ENCODE data around the gene METTL16.

The METTL16 gene

GRCh38 chr17:2396192-2396567 lies 115.5 kb downstream of the METTL16 start:
- no peak for DNase-seq (ENCODE audit: low spot score)
- no peak for TF ChIP-seq CTCF (IDR thresholded peaks at IDR 0.05)
- Histone ChIP-seq H3K27ac (peak overlapping the region; percentile 98 to 100), H3K4me3 (peak overlapping the region; percentile 68)

GRCh38 chr17:2395258-2396181 lies 116.2 kb downstream of the METTL16 start:
- Histone ChIP-seq H3K27ac (peak overlapping the region; percentile 98 to 100), H3K4me3 (peak overlapping the region; percentile 68)
- TF ChIP-seq CTCF (IDR thresholded peaks at IDR 0.05) = no peak
- DNase-seq (ENCODE audit: low spot score) = no peak

- no peak for TF ChIP-seq CTCF (IDR thresholded peaks at IDR 0.05)
- no peak for DNase-seq (ENCODE audit: low spot score)
- H3K27ac ChIP-seq = peak overlapping the region; percentile 98 to 100
- no peak overlapping the region for H3K4me3 ChIP-seq
These were observed 116.9 kb downstream of the METTL16 start for GRCh38 chr17:2394775-2395201.

DNA sequence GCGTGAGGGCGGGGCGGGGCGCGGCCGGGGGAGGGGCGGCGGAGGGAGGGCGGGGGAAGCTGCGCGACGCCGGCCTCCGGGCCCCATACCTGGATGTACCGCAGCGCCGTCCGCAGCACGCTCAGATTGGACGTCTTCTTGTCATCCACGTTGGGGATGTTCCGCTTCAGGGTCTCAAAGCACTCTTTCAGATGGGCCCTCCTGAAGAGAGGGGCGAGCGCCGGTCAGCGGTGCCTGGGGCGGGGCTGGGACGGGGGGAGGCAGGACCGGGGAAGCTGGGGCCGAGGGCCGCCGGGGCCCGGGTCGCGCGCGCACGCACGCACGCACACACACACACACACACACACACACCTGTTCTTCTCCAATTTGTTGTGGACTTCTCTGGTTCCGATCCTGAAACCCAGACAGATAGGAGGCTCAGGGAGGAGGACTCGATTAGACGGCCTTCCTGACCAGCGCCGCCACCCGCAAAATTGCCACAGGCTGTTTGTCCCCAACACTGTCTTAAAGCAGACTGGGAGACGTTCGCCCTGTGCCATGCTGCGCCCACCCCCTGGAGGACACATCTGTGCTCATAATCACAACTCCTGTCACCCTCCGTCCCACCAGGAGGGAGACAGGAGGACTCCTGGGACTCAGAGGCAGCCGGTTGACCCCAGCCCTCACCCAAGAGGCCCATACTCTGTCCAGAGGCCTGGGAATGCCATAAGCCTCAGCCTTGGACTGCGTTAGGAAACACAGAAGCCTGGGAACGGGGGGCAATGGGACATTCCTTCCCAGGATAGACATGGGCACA lies 117.5 kb downstream of the METTL16 start:
- DNase-seq (ENCODE audit: low spot score) = no peak
- H3K4me3 ChIP-seq = peak overlapping the region; percentile 78

DNA sequence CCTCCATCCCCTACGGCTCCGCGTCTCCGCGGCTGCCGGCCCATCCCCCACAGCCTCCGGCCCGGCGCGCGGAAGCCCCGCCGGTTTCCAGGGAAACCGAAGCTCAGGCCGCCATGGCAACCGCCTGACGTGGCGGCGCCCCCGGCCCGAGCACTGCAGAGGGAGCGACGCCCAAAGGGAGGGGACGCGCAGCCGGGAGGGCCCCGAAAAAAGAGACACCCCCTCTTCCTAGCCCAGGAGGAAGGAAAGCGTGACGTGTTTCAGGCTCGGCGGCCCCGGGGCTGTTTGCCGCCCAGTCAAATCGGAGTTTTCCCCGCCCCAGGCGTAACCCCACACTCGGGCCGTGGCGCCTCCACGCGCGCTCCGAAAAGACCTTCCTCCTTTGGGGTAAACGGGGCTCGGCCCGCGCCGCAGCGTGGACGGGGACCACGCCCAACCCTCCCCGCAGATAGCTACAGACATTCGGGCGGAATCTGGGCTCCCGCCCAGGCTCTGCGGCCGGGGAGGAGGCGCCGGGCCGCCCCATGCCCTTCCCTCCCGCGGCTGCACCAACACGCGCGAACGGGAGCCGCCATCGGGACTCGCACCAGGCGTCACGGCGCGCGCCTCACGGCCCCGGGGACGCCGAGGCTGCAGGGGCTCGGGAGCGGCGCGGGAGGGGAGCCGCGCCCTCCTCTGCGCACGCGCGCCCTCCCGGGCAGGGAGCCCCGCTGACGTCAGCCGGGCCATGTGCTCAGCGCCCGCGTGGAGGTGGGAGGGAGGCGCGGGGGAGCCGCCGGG lies 118.3 kb downstream of the METTL16 start:
- Histone ChIP-seq H3K4me3 (peak overlapping the region; percentile 78), H3K27ac (peak overlapping the region; percentile 98 to 100)
- no peak for TF ChIP-seq CTCF (IDR thresholded peaks at IDR 0.05)
- peak; percentile 90 for DNase-seq (ENCODE audit: low spot score)

More for the DNA sequence above, 117.5 kb downstream of the METTL16 start:
- H3K27ac ChIP-seq = peak overlapping the region; percentile 98 to 100
- TF ChIP-seq CTCF (IDR thresholded peaks at IDR 0.05) = no peak

GRCh38 chr17:2392252-2393173 lies 119.2 kb downstream of the METTL16 start:
- peak overlapping the region; percentile 98 to 100 for H3K27ac ChIP-seq
- H3K4me3 ChIP-seq = peak overlapping the region; percentile 78
- DNase-seq (ENCODE audit: low spot score) = peak; percentile 97
- TF ChIP-seq CTCF (IDR thresholded peaks at IDR 0.05) = no peak
